NCI-H146 (cell line): ENCODE measurements around the gene IGSF8.

Experiments
- DNase-seq: peaks from one replicate; lab custom pipeline; 2025; lab: John Stamatoyannopoulos, UW

IGSF8 gene

GRCh38 chr1:160086456-160086892, 11.9 kb downstream of the IGSF8 start:
- DNase-seq: no peak

DNA sequence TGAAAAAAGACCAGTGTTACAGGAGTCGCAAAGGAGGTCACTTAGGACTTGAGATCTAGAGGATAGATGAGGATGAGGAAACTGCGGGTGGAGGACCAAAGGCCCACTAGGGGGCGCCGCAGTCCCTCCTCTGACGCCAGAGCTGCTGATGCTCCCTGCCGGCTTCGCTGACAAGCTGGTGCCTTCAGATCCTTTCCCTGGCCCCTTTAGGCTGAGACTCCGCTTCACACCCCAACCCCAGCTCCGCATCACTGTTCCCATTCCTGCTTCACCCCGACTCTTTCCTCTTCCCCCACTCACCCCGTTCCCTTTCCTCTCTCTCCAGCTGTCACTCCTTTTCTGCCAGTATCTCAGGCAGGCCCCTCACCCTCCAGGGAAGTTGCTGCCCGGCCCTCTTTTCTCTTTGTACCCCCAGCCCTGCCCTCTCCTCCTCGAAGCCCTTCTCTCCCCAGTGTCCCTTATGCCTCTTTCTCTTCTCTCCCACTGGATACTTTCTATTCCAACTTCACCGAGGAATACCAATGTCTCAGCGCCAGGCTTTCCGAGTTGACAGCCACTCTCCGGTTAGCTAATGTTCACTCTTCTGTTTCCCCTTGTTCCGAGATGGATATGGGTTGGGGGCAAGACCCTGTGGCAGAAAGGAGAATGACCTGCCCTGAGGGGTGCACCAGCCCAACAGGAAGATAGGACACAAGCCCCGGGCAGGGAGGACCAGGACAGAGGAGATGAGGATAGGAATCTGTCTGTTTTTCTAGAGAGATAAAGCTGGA, 12.5 kb downstream of the IGSF8 start:
- peak; percentile 62 for DNase-seq

GRCh38 chr1:160084771-160085321, 13.6 kb downstream of the IGSF8 start:
- DNase-seq: no peak

DNA sequence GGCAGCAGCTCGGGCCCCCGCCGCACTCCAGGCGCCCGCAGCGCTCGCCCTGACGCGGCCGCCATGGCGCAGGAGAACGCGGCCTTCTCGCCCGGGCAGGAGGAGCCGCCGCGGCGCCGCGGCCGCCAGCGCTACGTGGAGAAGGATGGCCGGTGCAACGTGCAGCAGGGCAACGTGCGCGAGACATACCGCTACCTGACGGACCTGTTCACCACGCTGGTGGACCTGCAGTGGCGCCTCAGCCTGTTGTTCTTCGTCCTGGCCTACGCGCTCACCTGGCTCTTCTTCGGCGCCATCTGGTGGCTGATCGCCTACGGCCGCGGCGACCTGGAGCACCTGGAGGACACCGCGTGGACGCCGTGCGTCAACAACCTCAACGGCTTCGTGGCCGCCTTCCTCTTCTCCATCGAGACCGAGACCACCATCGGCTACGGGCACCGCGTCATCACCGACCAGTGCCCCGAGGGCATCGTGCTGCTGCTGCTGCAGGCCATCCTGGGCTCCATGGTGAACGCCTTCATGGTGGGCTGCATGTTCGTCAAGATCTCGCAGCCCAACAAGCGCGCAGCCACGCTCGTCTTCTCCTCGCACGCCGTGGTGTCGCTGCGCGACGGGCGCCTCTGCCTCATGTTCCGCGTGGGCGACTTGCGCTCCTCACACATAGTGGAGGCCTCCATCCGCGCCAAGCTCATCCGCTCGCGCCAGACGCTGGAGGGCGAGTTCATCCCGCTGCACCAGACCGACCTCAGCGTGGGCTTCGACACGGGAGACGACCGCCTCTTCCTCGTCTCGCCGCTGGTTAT, 14.2 kb downstream of the IGSF8 start:
- DNase-seq: peak; percentile 82

- no peak for DNase-seq
These were observed 15.5 kb downstream of the IGSF8 start for GRCh38 chr1:160082926-160083325.

DNA sequence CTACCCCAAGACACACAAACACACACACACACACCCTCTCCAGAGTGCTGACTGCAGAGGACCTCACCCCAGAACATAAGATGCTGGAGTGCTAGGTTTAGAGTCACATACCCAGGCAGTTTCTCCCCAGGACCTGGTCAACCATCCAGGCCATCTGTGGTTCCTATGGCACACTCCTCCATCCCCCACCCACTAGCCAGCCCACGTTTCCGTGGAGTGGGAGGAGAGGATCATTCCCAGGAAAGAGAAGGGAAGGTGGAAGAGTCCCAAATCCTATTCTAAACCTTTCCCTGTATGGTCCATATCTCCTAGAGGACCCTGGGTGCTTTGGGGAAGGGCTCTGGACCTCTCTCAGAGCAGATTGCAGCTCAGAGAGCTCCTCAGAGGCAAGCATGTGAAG, 15.9 kb downstream of the IGSF8 start:
- no peak for DNase-seq

- DNase-seq: peak; percentile 7
These were observed 17.0 kb downstream of the IGSF8 start, which contains the start of gene KCNJ9 for GRCh38 chr1:160081261-160081936. TSS of gene KCNJ9 (plus strand) at chr1:160081538. CDS start at chr1:160084031, 2,493 bp downstream.

GRCh38 chr1:160080381-160081100, 17.9 kb downstream of the IGSF8 start:
- peak; percentile 2 for DNase-seq

- DNase-seq: no peak
These were observed 19.0 kb downstream of the IGSF8 start for GRCh38 chr1:160079448-160079847.

GRCh38 chr1:160078512-160079195, 19.8 kb downstream of the IGSF8 start:
- DNase-seq: peak; percentile 8

DNA sequence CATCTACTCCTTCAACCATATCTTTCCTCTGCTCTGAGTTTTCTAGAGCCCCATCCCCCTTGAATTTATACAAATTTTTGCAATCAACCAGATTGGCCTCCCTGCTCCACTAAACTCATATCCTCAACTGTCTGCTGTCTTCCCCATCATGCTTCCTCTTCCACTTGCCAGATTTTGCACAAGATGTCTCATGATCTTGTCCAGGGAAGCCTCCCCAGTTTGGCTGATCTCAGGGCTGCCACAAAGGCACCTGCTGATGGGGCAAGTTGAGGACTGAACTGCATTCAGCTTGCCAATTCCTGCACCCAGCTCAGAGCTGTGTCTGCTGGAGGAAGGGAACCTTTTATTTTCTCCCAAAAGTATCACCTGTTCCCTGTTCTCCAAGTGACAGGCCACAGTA, 20.9 kb downstream of the IGSF8 start:
- no peak for DNase-seq

- DNase-seq: no peak
These were observed 22.1 kb downstream of the IGSF8 start for GRCh38 chr1:160076295-160076694.

- DNase-seq: no peak
These were observed 22.6 kb downstream of the IGSF8 start for GRCh38 chr1:160075836-160076235.

DNA sequence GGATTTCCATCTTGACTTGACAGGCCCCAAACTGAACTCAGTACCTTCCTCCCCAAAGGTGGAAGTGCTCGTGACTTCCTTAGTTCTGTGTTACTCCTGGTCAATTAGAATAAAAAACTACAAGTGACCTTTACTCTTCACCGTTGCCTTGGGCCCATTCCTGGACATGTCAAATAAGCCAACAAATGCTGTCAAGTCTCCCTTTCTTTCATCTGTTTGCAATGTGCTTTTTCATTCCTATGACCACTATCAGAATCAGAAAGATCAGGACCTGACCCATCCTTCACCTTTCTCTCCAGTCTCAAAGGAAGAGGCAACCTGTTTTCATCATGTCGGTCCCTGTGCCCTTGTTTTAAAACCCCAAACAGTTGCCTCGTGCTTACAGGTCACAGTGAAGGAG, 23.6 kb downstream of the IGSF8 start:
- no peak for DNase-seq

DNA sequence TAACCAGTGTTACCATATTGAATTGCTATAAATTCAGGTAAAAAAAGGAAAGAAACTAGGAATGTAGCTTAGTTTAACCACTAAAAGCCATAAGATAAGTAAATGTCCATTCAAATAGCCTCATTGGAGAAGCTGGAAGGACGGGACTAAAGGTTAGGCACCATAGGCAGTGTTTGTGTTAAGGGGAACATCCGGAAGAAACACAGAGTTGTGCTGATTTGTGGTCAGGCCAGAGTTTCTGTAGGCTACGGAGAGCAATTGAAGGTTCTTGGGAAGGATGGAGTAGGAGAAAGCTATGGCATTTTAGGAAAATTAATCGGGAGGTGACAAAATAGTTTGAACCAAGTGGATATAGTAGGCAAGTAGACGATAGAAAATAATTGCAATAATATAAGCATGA, 27.1 kb downstream of the IGSF8 start:
- no peak for DNase-seq

DNA sequence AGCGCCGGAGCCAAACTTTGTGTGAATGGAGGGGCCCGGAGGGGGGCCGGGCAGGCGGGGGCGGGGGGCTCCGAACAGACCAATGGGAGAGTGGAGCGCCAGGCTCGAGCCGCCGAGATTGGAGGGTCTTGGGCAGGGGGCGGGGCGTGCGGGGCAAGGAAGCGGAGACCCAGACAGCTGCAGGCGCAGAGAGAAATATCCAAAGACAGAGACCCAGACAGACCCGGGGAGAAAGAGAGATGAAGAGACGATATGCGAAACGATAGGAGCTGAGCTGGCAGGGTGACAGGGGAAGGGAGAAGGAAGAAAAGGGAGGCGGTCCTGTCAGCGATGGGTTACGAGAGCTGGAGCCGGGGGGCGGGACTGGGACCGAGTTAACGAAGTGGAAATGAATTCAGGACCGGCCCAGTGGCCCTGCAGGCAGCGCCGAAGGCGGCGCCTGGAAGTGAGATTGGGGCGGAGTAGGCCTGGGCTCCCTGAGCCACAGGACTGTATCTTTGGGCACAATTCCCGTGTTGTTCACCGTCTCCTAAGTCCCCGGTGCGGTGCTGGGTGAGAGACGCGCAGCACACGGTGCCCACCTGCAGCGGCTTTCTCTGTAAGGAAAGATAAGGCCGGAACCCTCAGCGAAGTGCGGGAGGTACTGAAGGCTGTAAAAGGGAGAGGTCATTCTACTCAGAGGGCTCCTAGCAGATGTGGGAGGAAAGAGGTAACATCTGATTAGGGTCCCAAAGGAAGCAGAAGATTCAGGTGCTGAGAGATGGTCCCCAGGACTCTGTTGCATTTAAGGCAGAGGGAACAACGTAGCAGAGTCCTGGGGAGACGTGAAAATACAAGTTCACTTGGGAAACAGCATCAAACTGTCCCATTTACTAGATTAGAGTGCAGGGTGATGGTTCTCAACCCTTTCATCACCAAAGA, 27.9 kb downstream of the IGSF8 start:
- DNase-seq: peak; percentile 49

- no peak for DNase-seq
These were observed 28.8 kb downstream of the IGSF8 start, which contains the start of gene KCNJ10 for GRCh38 chr1:160069460-160070231. TSS of gene KCNJ10 (minus strand) at chr1:160070160. CDS start at chr1:160042532, 27,628 bp downstream.

DNA sequence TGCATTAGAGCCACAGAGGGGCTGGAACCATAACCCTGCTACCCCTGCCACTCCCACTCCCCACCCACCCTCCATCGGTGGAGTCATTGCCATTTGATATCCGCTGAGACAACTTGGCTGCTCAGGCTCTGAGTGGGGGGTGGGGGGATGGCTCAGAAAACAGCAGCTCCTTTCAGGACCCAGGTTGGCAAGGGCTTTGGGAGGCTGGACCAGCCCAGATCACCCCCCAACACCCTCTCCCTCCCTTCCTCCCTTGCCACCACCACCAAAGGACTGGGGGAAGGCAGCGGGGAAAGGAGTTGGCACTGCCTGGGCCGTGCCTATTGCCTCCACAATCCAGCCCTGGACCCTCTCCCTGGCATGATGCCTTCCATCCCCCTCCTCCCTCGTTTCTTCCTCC, 30.2 kb downstream of the IGSF8 start:
- DNase-seq: no peak
